ENCODE measurements around the gene SCGB1D1.
A peak's percentile ranks its signal among the peaks of the same experiment; 100 is the strongest.

SCGB1D1 gene

DNA sequence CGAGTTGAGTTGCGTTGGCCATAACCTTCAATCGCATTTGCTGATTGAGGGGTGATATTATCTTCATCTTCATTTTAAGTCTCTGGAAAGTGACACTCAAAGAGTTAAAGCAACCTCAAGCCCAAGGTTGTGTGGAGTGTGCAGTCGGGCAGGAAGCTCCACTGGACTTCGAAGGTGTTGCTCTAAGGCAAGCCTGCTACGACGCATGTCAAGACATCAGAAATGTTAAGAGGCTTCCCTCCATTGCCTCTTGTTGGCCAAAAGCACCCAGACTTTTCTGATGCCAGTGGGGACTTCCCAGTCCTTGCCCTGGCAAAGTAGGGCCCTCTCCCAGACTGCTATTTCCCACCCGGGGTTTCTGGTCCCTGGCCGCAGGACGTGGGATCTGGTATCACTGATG, 23.6 kb upstream of the SCGB1D1 start:
- TF ChIP-seq, protein P1, sequence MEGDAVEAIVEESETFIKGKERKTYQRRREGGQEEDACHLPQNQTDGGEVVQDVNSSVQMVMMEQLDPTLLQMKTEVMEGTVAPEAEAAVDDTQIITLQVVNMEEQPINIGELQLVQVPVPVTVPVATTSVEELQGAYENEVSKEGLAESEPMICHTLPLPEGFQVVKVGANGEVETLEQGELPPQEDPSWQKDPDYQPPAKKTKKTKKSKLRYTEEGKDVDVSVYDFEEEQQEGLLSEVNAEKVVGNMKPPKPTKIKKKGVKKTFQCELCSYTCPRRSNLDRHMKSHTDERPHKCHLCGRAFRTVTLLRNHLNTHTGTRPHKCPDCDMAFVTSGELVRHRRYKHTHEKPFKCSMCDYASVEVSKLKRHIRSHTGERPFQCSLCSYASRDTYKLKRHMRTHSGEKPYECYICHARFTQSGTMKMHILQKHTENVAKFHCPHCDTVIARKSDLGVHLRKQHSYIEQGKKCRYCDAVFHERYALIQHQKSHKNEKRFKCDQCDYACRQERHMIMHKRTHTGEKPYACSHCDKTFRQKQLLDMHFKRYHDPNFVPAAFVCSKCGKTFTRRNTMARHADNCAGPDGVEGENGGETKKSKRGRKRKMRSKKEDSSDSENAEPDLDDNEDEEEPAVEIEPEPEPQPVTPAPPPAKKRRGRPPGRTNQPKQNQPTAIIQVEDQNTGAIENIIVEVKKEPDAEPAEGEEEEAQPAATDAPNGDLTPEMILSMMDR (IDR thresholded peaks at IDR 0.05; ENCODE audit: control insufficient read depth, extremely low read depth, insufficient read depth): no peak
- DNase-seq (ENCODE audit: low read depth): no peak
- no peak overlapping the region for H3K4me3 ChIP-seq (ENCODE audit: low read depth, low read length)

DNA sequence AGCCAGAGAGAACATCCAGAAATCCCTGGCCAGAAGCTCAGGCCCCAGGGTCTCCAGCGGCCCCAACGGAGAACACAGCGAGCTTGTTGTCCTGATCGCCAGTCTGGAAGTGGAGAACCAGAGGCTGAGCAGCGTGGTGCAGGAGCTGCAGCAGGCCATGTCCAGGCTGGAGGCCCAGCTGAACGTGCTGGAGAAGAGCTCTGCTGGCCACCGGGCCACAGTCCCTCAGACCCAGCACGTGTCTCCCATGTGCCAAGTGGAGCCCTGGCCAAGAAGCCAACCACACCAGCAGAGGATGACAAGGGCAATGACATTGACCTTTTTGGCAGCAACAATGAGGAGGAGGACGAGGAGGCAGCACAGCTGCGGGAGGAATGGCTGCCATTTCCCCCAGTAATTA, 20.6 kb upstream of the SCGB1D1 start:
- H3K4me3 ChIP-seq (ENCODE audit: low read depth, low read length): no peak overlapping the region
- no peak for DNase-seq (ENCODE audit: low read depth)
- TF ChIP-seq, protein P1 (IDR thresholded peaks at IDR 0.05; ENCODE audit: control insufficient read depth, extremely low read depth, insufficient read depth): no peak

DNA sequence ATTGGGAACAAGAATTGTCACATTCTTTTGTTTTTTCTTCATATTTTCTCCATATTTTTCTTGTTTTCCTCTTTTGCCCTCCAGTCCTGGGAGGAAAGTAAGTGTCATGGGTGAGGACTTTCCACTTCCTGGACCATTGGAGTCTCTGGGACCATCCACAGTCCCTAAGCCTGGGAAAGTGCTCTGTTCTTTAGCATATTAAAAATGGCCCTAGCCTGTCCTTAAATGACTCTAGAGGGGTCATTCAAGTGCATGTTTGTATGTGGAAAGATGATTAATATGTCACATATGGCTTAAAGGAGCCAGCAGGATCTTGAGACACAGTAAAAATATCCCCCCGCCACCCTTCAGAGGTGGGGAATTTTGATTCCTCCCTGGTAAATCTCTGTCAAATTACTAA, 20.1 kb upstream of the SCGB1D1 start:
- DNase-seq (ENCODE audit: low read depth): no peak
- no peak overlapping the region for H3K4me3 ChIP-seq (ENCODE audit: low read depth, low read length)
- TF ChIP-seq, protein P1 (IDR thresholded peaks at IDR 0.05; ENCODE audit: control insufficient read depth, extremely low read depth, insufficient read depth): no peak

DNA sequence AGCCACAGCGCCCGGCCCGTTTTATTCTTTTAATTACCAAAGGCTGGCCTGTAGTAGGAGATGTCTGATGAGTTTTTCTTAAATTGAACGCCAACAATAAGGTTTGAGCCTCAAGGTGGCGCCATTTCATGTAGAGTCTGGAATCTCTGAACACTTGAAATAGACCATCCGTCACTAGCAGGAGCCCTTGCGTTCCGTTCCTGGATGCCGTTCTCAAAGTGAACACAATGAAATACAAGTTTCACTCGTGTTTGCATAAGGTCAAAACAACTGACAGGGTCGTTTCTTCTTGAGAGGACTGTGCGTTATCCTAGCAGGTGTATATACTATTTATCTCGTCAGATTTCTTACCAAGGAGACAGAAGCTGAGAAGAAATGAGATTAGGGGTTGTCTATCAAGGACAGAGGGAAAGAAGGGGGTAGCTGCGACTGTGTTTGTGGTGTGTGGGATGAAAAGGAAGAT, 18.7 kb upstream of the SCGB1D1 start:
- DNase-seq (ENCODE audit: low read depth): peak; percentile 83
- no peak overlapping the region for H3K4me3 ChIP-seq (ENCODE audit: low read depth, low read length)
- TF ChIP-seq, protein P1 (IDR thresholded peaks at IDR 0.05; ENCODE audit: control insufficient read depth, extremely low read depth, insufficient read depth): peak; percentile 96

DNA sequence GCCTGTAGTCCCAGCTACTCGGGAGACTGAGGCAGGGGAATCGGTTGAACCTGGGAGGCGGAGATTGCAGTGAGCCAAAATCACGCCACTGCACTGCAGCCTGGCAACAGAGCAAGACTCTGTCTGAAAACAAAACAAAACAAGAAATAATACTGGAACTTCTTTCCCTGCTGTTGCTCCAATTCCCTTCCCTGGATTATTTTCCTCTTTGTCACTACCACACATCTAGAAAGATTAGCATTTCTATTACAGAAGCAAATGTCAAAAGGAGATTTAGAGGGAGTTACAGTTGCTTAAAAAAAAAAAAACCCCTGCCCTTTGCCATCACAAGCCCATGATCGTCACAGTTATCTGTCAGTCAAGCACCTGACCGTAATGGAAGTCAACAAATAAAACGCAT, 17.7 kb upstream of the SCGB1D1 start:
- TF ChIP-seq, protein P1 (IDR thresholded peaks at IDR 0.05; ENCODE audit: control insufficient read depth, extremely low read depth, insufficient read depth): no peak
- H3K4me3 ChIP-seq (ENCODE audit: low read depth, low read length): no peak overlapping the region
- no peak for DNase-seq (ENCODE audit: low read depth)

DNA sequence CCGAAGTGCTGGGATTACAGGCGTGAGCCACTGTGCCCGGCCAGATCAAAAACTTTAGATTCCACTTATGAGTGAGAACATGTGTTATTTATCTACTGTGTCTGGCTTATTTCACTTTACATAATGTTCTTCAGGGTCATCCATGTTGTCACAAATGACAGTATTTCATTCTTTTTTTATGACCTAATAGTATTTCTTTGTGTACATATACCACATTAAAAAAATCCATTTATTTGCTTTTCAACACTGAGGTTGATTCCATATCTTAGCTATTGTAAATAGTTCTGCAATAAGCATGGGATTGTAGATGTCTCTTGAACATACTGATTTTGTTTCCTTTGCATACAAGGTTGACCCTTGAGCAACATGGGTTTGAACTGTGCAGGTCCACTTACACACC, 13.2 kb upstream of the SCGB1D1 start:
- no peak overlapping the region for H3K4me3 ChIP-seq (ENCODE audit: low read depth, low read length)
- TF ChIP-seq, protein P1 (IDR thresholded peaks at IDR 0.05; ENCODE audit: control insufficient read depth, extremely low read depth, insufficient read depth): no peak
- peak; percentile 72 for DNase-seq (ENCODE audit: low read depth)

DNA sequence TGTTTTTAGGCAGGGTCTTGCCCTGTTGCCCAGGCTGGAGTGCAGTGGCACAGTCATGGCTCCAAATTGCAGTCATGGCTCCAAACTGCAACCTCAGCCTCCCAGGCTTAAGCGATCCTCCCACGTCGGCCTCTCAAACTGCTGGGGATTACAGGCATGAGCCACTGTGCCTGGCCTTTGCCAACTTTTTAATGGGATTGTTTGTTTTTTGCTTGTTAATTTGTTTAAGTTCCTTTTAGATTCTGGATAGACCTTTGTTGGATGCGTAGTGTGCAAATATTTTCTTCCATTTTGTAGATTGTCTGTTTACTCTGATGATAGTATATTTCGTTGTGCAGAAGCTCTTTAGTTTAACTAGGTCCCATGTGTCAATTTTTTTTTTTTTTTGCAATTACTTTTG, 10.0 kb upstream of the SCGB1D1 start:
- peak; percentile 96 for DNase-seq (ENCODE audit: low read depth)
- no peak overlapping the region for H3K4me3 ChIP-seq (ENCODE audit: low read depth, low read length)
- TF ChIP-seq, protein P1 (IDR thresholded peaks at IDR 0.05; ENCODE audit: control insufficient read depth, extremely low read depth, insufficient read depth): no peak

All from LNCaP clone FGC (cell line).